ENCODE results near the gene MYL12B.
"Not testable (repeated sequence)": the region's sequence is repeated elsewhere in the genome, so short reads cannot be mapped to it uniquely, and the experiment has no call there.

MYL12B gene

DNA sequence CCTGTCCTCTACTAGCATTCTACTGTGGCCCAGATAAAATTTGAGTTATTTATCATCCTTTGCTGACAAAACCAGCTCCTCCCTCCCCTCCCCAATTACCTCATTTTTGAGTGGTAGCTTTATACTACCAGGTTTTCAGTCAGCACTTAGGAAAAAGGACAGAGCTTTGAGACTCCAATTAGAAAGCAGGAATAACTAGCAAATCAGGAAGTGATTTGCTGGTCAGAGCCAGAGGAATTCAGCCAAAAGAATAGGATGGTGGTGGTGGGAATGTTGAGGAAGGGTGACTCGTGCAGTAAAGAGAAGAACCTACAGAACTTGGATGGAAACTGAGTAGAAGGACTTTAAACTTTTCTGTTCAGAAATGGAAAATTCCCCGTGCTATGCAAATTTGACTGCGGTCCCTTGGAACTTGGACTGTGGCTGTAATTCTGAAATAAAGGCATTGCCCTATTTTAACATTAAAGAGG, 3.7 kb downstream of the MYL12B start:
- no peaks in the 10 kb centered on the region for H3K9me3 ChIP-seq (ENCODE audit: control insufficient read depth, insufficient read depth, low read length)
- H3K9ac ChIP-seq (ENCODE audit: low read depth, low read length) = no peak overlapping the region
- H3K27ac ChIP-seq (ENCODE audit: low read depth, low read length) = peak overlapping the region; percentile 33
- H3K27me3 ChIP-seq (ENCODE audit: control insufficient read depth, insufficient read depth, low read length) = no peaks in the 10 kb centered on the region
- H3K36me3 ChIP-seq (ENCODE audit: control insufficient read depth, insufficient read depth, low read length) = no peaks in the 10 kb centered on the region
- no peak overlapping the region for H3K4me3 ChIP-seq (ENCODE audit: low read depth, low read length)
- H3K4me1 ChIP-seq (ENCODE audit: control insufficient read depth, insufficient read depth, low read length) = peaks cover 43% of the 10 kb centered on the region

DNA sequence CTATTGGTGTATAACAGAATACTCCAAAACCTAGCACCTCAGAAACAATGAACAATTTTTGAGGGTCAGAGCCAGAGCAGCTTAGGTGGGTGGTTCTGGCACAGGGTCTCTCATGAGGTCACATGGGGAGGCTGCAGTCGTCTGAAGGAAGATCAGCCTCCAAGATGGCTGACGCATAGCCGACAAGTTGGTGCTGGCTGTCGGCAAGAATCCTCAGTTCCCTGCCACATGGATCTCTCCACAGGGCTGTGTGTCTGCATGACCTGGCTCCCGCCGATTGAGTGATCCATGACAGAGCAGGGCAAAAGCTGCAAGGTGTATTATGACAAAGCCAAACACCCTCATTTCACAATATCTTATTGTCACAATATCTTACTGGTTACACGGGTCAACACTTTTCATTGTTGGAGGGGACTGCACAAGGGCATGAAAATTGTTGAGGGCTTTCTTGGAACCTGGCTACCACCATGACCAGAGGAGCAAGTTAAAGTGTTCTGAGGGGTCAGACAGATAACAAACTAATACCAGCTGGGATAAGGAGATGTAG, 4.2 kb downstream of the MYL12B start:
- H3K9ac ChIP-seq (ENCODE audit: low read depth, low read length) = no peak overlapping the region
- peak overlapping the region; percentile 33 for H3K27ac ChIP-seq (ENCODE audit: low read depth, low read length)
- peaks cover 43% of the 10 kb centered on the region for H3K4me1 ChIP-seq (ENCODE audit: control insufficient read depth, insufficient read depth, low read length)
- H3K9me3 ChIP-seq (ENCODE audit: control insufficient read depth, insufficient read depth, low read length) = no peaks in the 10 kb centered on the region
- no peaks in the 10 kb centered on the region for H3K27me3 ChIP-seq (ENCODE audit: control insufficient read depth, insufficient read depth, low read length)
- H3K4me3 ChIP-seq (ENCODE audit: low read depth, low read length) = no peak overlapping the region
- H3K36me3 ChIP-seq (ENCODE audit: control insufficient read depth, insufficient read depth, low read length) = no peaks in the 10 kb centered on the region

DNA sequence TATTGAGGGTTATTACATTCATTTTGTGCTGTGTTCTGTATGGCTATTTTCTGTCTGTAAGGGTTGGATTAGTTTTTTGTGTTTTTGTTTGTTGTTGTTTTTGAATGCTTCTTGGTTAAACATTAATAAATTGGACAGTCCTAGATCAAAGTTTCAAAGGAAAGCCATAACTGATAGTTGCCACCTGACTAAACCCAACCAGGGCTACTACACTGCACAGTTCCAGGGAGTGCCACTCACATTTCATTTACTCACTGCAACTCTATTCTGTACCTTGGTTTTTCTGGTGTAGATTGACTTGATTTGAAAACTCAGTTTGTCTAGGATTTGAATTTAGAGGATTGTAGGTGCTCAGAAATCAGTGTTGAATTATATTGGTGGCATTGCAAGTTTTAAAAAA, 6.4 kb downstream of the MYL12B start:
- H3K9ac ChIP-seq (ENCODE audit: low read depth, low read length) = no peak overlapping the region
- peaks cover 7% of the 10 kb centered on the region for H3K36me3 ChIP-seq (ENCODE audit: control insufficient read depth, insufficient read depth, low read length)
- peaks cover 42% of the 10 kb centered on the region for H3K4me1 ChIP-seq (ENCODE audit: control insufficient read depth, insufficient read depth, low read length)
- no peaks in the 10 kb centered on the region for H3K9me3 ChIP-seq (ENCODE audit: control insufficient read depth, insufficient read depth, low read length)
- no peaks in the 10 kb centered on the region for H3K27me3 ChIP-seq (ENCODE audit: control insufficient read depth, insufficient read depth, low read length)
- H3K27ac ChIP-seq (ENCODE audit: low read depth, low read length) = no peak overlapping the region
- H3K4me3 ChIP-seq (ENCODE audit: low read depth, low read length) = no peak overlapping the region

DNA sequence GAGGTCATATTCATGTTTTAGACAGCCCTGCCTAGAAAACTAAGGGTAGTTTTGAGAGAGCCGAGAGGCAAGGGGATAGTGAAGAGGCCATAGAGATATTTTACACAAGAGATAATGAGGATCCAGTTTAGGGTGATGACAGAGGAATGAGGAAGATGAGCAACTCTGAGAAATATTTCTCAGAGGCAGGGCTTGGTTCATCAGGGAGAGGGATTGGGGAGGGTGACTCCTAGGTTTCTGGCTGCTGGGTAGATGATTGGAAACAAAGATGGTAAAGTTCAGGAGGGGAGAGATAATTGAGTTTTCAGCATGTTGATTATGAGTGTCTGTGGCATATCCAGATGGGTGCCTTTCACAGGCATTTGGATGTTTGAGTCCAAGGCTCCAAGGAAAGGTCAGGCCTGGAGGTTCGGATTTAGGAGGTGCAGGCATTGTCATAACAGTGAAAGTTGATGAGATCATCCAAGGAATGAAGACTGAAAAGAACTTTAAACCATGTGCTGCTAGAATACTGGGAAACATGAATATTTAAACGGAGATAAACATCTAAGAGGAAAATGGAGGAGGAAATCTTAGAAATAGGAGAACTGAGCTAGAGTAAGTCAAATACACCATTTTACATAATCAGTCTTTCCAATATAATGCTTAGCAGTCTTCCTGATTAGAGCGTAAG, 7.4 kb downstream of the MYL12B start:
- H3K4me3 ChIP-seq (ENCODE audit: low read depth, low read length) = no peak overlapping the region
- peaks cover 18% of the 10 kb centered on the region for H3K36me3 ChIP-seq (ENCODE audit: control insufficient read depth, insufficient read depth, low read length)
- peaks cover 35% of the 10 kb centered on the region for H3K4me1 ChIP-seq (ENCODE audit: control insufficient read depth, insufficient read depth, low read length)
- no peaks in the 10 kb centered on the region for H3K27me3 ChIP-seq (ENCODE audit: control insufficient read depth, insufficient read depth, low read length)
- H3K9me3 ChIP-seq (ENCODE audit: control insufficient read depth, insufficient read depth, low read length) = no peaks in the 10 kb centered on the region
- no peak overlapping the region for H3K27ac ChIP-seq (ENCODE audit: low read depth, low read length)
- no peak overlapping the region for H3K9ac ChIP-seq (ENCODE audit: low read depth, low read length)

DNA sequence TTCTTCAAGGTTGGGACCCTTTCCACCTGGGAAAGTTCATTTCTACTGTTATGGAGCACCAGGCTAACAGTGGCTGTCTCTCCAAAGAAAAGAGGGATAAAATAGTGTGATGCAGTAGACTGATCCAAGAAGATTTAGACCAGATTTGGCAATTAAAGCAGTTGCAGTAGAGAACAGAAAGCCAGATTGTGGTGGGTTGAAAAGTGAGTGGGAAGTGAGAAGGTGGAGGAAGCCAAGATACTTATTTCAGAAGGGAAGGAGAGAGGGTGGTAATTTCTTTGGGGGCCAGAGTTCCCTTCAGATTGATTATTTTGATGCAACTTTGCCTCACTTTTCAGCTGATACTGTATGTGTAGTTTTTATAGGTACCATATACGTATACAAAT, 8.0 kb downstream of the MYL12B start:
- Histone ChIP-seq H3K4me1 (ENCODE audit: control insufficient read depth, insufficient read depth, low read length) (peaks cover 35% of the 10 kb centered on the region), H3K27me3 (ENCODE audit: control insufficient read depth, insufficient read depth, low read length) (no peaks in the 10 kb centered on the region), H3K9ac (ENCODE audit: low read depth, low read length) (no peak overlapping the region), H3K4me3 (ENCODE audit: low read depth, low read length) (no peak overlapping the region), H3K9me3 (ENCODE audit: control insufficient read depth, insufficient read depth, low read length) (no peaks in the 10 kb centered on the region), H3K36me3 (ENCODE audit: control insufficient read depth, insufficient read depth, low read length) (peaks cover 23% of the 10 kb centered on the region), H3K27ac (ENCODE audit: low read depth, low read length) (no peak overlapping the region)

DNA sequence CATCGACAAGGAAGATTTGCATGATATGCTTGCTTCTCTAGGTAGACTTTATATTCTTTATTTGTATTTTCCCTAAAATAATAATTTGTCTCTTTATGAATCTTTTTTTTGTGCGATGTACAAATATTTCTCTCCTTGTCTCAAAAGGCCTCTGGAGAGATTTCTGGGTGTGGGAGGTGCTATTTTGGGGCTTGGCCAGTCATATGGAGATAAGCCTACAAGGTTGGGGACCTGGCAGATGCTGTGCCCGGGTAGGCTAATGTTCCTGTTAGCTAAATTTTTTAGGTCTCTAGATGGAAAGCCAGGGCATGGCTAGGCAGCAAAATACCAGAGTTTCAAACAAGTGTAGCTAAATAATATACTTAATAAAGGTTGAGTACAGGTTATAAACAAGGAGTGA, 11.1 kb downstream of the MYL12B start:
- Histone ChIP-seq H3K27me3 (ENCODE audit: control insufficient read depth, insufficient read depth, low read length) (no peaks in the 10 kb centered on the region), H3K4me3 (ENCODE audit: low read depth, low read length) (no peak overlapping the region), H3K9ac (ENCODE audit: low read depth, low read length) (no peak overlapping the region), H3K36me3 (ENCODE audit: control insufficient read depth, insufficient read depth, low read length) (peaks cover 54% of the 10 kb centered on the region), H3K27ac (ENCODE audit: low read depth, low read length) (no peak overlapping the region), H3K4me1 (ENCODE audit: control insufficient read depth, insufficient read depth, low read length) (peaks cover 26% of the 10 kb centered on the region), H3K9me3 (ENCODE audit: control insufficient read depth, insufficient read depth, low read length) (no peaks in the 10 kb centered on the region)

DNA sequence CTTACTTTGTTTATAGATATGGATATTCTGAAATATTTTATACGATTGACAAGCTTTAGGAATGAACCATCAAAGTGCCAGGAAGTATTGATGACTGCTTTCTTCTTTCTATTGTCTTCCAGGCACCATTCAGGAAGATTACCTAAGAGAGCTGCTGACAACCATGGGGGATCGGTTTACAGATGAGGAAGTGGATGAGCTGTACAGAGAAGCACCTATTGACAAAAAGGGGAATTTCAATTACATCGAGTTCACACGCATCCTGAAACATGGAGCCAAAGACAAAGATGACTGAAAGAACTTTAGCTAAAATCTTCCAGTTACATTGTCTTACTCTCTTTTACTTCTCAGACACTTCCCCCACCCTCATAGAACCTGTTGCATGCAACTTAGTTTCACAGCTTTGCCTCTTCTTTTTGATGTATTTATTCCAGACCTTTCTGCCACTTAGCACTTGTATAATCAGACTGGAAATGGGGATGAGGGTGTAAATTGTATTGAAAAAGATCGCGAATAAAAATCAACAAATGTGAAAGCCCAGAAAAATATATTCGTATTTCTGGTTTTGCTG, 15.8 kb downstream of the MYL12B start:
- Histone ChIP-seq H3K36me3 (ENCODE audit: control insufficient read depth, insufficient read depth, low read length) (peaks cover 58% of the 10 kb centered on the region), H3K4me1 (ENCODE audit: control insufficient read depth, insufficient read depth, low read length) (peaks cover 30% of the 10 kb centered on the region; the same call in 1 of the 2 replicates), H3K27ac (ENCODE audit: low read depth, low read length) (peak overlapping the region; percentile 7)
- H3K4me3 ChIP-seq (ENCODE audit: low read depth, low read length); H3K9ac ChIP-seq (ENCODE audit: low read depth, low read length); H3K9me3 ChIP-seq (ENCODE audit: control insufficient read depth, insufficient read depth, low read length); H3K27me3 ChIP-seq (ENCODE audit: control insufficient read depth, insufficient read depth, low read length): not testable (repeated sequence)

DNA sequence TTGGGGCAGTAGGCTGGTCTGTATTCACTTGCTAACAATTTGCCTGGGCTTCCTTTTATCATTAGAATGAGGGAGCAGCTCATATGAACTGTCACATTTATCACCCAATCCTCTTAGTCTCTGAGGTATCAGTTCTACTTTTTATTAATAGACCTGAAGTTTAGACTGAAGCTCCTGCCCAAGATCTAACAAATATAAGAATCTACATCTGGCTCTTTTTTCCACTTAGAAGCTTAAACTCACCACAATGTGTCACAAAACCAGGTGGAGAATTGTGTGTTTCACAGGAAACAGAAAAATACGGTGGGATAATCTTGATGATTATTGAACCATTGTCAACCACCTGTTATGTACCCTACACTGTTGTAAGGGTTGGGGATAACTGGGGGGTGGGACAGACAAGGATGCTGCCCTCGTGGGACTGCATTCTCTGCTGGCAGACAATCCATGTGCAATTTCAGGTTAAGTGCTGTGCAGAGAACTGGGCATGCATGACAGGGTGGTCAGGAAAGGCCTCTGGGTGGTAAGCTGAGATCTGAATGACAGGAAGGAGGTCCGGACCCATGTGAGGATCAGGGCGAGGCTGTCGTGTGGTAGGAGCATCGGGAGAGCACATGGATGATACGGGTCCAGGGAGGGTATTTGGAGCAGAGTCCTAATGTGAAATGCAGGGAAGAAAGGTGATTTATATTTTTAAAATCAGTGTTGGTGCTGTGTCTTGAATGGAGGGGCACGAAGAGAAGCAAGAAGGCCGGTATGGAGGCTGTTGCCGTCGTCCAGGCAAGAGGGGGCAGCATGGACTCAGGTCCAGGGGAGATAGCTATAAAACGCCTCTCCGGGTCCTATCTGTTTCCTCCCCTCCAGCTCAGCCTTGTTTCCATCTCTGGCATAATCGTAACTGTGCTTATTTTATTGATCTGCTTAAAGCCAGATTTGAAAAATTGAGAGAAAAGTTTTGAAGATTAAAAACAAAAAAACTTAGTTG, 17.6 kb downstream of the MYL12B start:
- peaks cover 40% of the 10 kb centered on the region for H3K36me3 ChIP-seq (ENCODE audit: control insufficient read depth, insufficient read depth, low read length)
- H3K27me3 ChIP-seq (ENCODE audit: control insufficient read depth, insufficient read depth, low read length) = no peaks in the 10 kb centered on the region
- H3K9ac ChIP-seq (ENCODE audit: low read depth, low read length) = no peak overlapping the region
- peaks cover 38% of the 10 kb centered on the region for H3K4me1 ChIP-seq (ENCODE audit: control insufficient read depth, insufficient read depth, low read length)
- no peak overlapping the region for H3K4me3 ChIP-seq (ENCODE audit: low read depth, low read length)
- no peak overlapping the region for H3K27ac ChIP-seq (ENCODE audit: low read depth, low read length)
- no peaks in the 10 kb centered on the region for H3K9me3 ChIP-seq (ENCODE audit: control insufficient read depth, insufficient read depth, low read length)

DNA sequence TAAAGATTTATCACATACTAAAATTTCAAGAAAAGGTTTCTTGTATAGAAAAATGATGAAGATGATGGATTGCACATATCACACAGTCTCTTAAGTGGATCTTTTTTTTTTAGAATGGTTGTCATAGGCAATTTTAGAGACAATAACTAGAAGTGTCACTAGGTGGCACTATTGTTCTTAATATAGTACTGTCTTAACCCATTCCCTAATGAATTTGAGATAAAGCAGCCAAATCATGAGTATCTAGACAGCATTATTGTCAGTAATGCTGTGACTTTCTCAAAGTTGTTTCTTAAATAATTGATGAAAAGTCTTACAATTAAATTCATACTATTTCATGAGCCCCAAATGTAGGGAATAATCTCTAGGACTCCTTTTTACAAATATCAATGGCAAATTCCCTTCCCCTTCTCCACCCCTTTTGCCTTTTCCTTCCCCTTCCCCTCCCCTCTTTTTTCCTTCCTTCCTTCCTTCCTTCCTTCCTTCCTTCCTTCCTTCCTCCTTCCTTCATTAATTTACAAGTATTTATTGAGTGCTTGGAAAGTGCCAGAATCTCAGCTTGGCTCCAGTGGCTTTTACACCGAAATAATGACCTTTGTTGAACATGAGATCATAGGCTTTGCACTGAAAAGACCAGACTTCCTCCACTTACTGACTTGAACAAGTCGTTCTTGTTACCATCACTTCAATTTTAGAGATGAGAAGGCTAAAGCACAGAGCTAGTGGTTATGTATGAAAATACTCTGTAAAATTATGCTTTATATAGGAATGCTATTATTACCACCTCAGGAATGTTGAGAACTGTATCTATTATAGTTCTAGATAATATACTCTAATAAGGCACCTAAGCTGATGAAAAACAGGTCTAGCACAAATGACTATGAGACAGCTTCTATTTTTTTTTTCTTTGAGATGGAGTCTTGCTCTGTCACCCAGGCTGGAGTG, 19.8 kb downstream of the MYL12B start:
- Histone ChIP-seq H3K9ac (ENCODE audit: low read depth, low read length) (no peak overlapping the region), H3K4me1 (ENCODE audit: control insufficient read depth, insufficient read depth, low read length) (peaks cover 38% of the 10 kb centered on the region), H3K4me3 (ENCODE audit: low read depth, low read length) (no peak overlapping the region), H3K36me3 (ENCODE audit: control insufficient read depth, insufficient read depth, low read length) (peaks cover 18% of the 10 kb centered on the region), H3K9me3 (ENCODE audit: control insufficient read depth, insufficient read depth, low read length) (no peaks in the 10 kb centered on the region), H3K27ac (ENCODE audit: low read depth, low read length) (peak overlapping the region; percentile 46), H3K27me3 (ENCODE audit: control insufficient read depth, insufficient read depth, low read length) (no peaks in the 10 kb centered on the region)

DNA sequence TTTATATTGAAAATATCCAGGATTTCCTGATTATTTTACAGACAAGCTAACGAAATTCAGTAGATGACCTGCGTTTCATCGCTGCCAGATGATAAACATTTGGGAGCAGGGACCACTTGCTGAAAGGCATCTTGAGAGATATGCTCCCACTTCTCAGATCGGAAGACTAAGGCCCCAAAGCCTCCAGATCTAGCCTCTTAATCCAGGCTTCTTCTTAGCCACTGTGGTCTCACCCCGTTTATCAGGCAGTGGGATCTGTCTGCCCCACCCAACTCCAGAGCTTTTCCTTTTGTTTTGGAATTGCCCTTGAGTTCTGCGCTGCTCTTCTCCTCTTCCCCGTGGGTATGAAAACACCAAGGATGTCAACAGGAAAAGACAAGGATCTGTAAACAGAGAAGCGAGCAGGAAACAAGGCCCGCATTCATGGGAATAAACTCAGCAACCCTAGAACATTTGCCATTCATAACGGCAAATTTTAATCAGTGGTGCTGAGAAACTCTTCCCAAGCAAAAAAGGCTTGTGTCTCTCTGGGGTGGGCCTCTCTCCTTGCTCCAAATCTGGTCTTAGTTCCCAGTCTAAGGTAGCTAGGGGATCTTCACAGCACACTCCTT, 21.4 kb downstream of the MYL12B start:
- H3K9me3 ChIP-seq (ENCODE audit: control insufficient read depth, insufficient read depth, low read length) = peaks cover 3% of the 10 kb centered on the region; the same call in 1 of the 2 replicates
- H3K4me1 ChIP-seq (ENCODE audit: control insufficient read depth, insufficient read depth, low read length) = peaks cover 25% of the 10 kb centered on the region
- no peak overlapping the region; the same call in 1 of the 2 replicates for H3K9ac ChIP-seq (ENCODE audit: low read depth, low read length)
- no peaks in the 10 kb centered on the region for H3K27me3 ChIP-seq (ENCODE audit: control insufficient read depth, insufficient read depth, low read length)
- no peak overlapping the region for H3K27ac ChIP-seq (ENCODE audit: low read depth, low read length)
- H3K4me3 ChIP-seq (ENCODE audit: low read depth, low read length) = no peak overlapping the region
- H3K36me3 ChIP-seq (ENCODE audit: control insufficient read depth, insufficient read depth, low read length) = peaks cover 2% of the 10 kb centered on the region; the same call in 1 of the 2 replicates
